Right atrium auricular region (tissue), 2 donors: Measurements from ENCODE around the gene DOK4. TPM values are rescaled to one million over a fixed set of nuclear protein-coding genes. Genes with fewer than 3 reads are reported as not detected.

Experiments used
- DNase-seq: peaks from one replicate; pipeline ENCODE4 v3.0.0-alpha.2; 2019; ENCODE audit warnings: low spot score
- H3K27ac ChIP-seq, 2 donors: fragments of 200-600 bp; sonication (generic); 1 replicate in 1 of 2; 2 replicates in 1 of 2; pipeline ENCODE4 v1.5.1; 2016 to 2019
- H3K27me3 ChIP-seq, 2 donors: fragments of 200-600 bp; sonication (generic); one replicate each; pipeline versions ENCODE4 v1.5.1 to v1.6.0; 2017 to 2019
- H3K36me3 ChIP-seq: fragments of 200-600 bp; sonication (generic); one replicate; pipeline ENCODE4 v1.5.1; 2016
- H3K4me1 ChIP-seq, 2 donors: fragments of 200-600 bp; sonication (generic); one replicate each; pipeline versions ENCODE4 v1.5.1 to v1.6.0; 2017 to 2019
- H3K4me3 ChIP-seq, 2 donors: fragments of 200-600 bp; sonication (generic); 1 replicate in 1 of 2; 2 replicates in 1 of 2; pipeline ENCODE4 v1.5.1; 2017 to 2019; ENCODE audit warnings: mild to moderate bottlenecking in 1 of 2, moderate library complexity in 1 of 2
- H3K9me3 ChIP-seq, 2 donors: fragments of 200-600 bp; sonication (generic); one replicate each; pipeline ENCODE4 v1.5.1; 2019
- CTCF ChIP-seq, 2 donors: fragments of 200-600 bp; sonication (generic); IDR thresholded peaks; one replicate each; pipeline ENCODE4 v1.5.1; 2019; ENCODE audit warnings: antibody characterized with exemption in 2 of 2
- total RNA-seq, 2 donors: library from RNA; depleted of rRNA; stranded (reverse); fragments of >200 nt; gene quantifications; one replicate each; pipeline ENCODE4 v1.1.0, GENCODE V29; 2016

The DOK4 gene
- total RNA-seq, 2 donors from 2014 or later = 15.2 to 34.2 TPM

- no peak for DNase-seq
- H3K27ac ChIP-seq = peak overlapping the region; percentile 47 to 71
- no peak for TF ChIP-seq CTCF (IDR thresholded peaks at IDR 0.05)
- no peaks in the 10 kb centered on the region for H3K27me3 ChIP-seq
- H3K4me3 ChIP-seq = peak overlapping the region; percentile 37 to 48
- H3K36me3 ChIP-seq = peaks cover 4% of the 10 kb centered on the region
- no peaks in the 10 kb centered on the region for H3K9me3 ChIP-seq
- peaks cover 0 to 52% of the 10 kb centered on the region in 2 donors for H3K4me1 ChIP-seq
These were observed 6.9 kb downstream of the DOK4 start for GRCh38 chr16:57479205-57479975.

- DNase-seq = no peak
- TF ChIP-seq CTCF (IDR thresholded peaks at IDR 0.05) = no peak
- Histone ChIP-seq H3K4me3 (peak overlapping the region; percentile 37 to 48), H3K27me3 (no peaks in the 10 kb centered on the region), H3K36me3 (peaks cover 12% of the 10 kb centered on the region), H3K27ac (peak overlapping the region; percentile 9 to 47), H3K9me3 (no peaks in the 10 kb centered on the region), H3K4me1 (peaks cover 0 to 52% of the 10 kb centered on the region in 2 donors)
These were observed 7.7 kb downstream of the DOK4 start for GRCh38 chr16:57478396-57479204.

- no peak for TF ChIP-seq CTCF (IDR thresholded peaks at IDR 0.05)
- Histone ChIP-seq H3K27ac (no peak overlapping the region), H3K4me3 (no peak overlapping the region), H3K4me1 (peaks cover 0 to 52% of the 10 kb centered on the region in 2 donors), H3K36me3 (peaks cover 22% of the 10 kb centered on the region), H3K27me3 (no peaks in the 10 kb centered on the region), H3K9me3 (no peaks in the 10 kb centered on the region)
- no peak for DNase-seq
These were observed 8.6 kb downstream of the DOK4 start for GRCh38 chr16:57477531-57478202.

- H3K27ac ChIP-seq = no peak overlapping the region
- DNase-seq = no peak
- TF ChIP-seq CTCF (IDR thresholded peaks at IDR 0.05) = no peak
These were observed 9.5 kb downstream of the DOK4 start for GRCh38 chr16:57476546-57477410.

GRCh38 chr16:57475711-57476339 is 10.5 kb downstream of the DOK4 start:
- no peak for DNase-seq

More at GRCh38 chr16:57476546-57477410, 9.5 kb downstream of the DOK4 start:
- peaks cover 0 to 54% of the 10 kb centered on the region in 2 donors for H3K4me1 ChIP-seq
- no peaks in the 10 kb centered on the region for H3K27me3 ChIP-seq
- H3K9me3 ChIP-seq = no peaks in the 10 kb centered on the region
- H3K4me3 ChIP-seq = no peak overlapping the region
- H3K36me3 ChIP-seq = peaks cover 31% of the 10 kb centered on the region

More at GRCh38 chr16:57475711-57476339, 10.5 kb downstream of the DOK4 start:
- Histone ChIP-seq H3K4me3 (no peak overlapping the region), H3K4me1 (peaks cover 0 to 60% of the 10 kb centered on the region in 2 donors), H3K27me3 (no peaks in the 10 kb centered on the region), H3K9me3 (no peaks in the 10 kb centered on the region), H3K27ac (no peak overlapping the region), H3K36me3 (peaks cover 40% of the 10 kb centered on the region)
- TF ChIP-seq CTCF (IDR thresholded peaks at IDR 0.05) = peak; percentile 27 to 62
